ENCODE measurements around the gene KCNRG. TPM values are rescaled to one million over a fixed set of nuclear protein-coding genes. Genes with fewer than 3 reads are reported as not detected.

KCNRG gene
- total and polyA plus RNA-seq, 9 of the 15 experiments (the other 6 are each of a cell fraction or from before 2014, with no cell fraction given): 0.36 to 1.1 (median 0.53) TPM

DNA sequence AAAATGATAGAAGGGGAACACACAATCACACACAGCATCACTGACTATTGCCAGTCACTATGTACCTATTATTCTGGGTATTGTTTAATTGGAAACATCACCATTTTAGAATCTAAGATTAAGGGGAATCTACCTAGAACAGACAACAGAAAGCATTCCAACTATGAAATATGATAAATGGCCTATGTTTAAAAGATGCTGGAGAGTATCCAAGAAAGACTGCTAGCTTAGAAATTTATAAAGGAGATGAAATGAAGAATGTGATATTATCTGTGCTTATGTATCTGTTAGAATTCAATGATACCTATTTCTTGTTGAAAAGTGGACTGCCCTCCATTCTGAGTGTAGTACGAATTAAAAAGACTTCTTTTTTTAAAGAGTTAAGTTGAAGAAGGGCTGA, 50.5 kb downstream of the KCNRG start:
- Histone ChIP-seq H2AFZ (ENCODE audit: low read depth, low read length) (no peak overlapping the region), H3K27ac (ENCODE audit: extremely low read depth, low read depth, low read length) (no peak overlapping the region), H3K4me3 (no peak overlapping the region), H3K27me3 (ENCODE audit: control insufficient read depth in 2 of 2, insufficient read depth in 2 of 2, low read length in 2 of 2) (no peaks in the 10 kb centered on the region), H4K20me1 (replicated peaks; ENCODE audit: control insufficient read depth, insufficient read depth, low read length) (no peaks in the 10 kb centered on the region), H3K79me2 (ENCODE audit: control insufficient read depth, insufficient read depth, low read length) (peaks cover 78% of the 10 kb centered on the region), H3K9ac (ENCODE audit: insufficient read depth in 1 of 2, low read depth in 2 of 2, low read length in 2 of 2) (no peak overlapping the region), H3K36me3 (ENCODE audit: control insufficient read depth, insufficient read depth, low read length) (peaks cover 75% of the 10 kb centered on the region), H3K4me1 (replicated peaks in 1 of 2; ENCODE audit: control insufficient read depth in 2 of 2, insufficient read depth in 2 of 2, low read length in 2 of 2) (no peaks in the 10 kb centered on the region; a peak in 1 of 5 replicates), H3K4me2 (ENCODE audit: insufficient read depth, low read length) (no peak overlapping the region), H3K9me1 (ENCODE audit: control insufficient read depth, insufficient read depth, low read length) (no peaks in the 10 kb centered on the region), H3K9me3 (replicated peaks; ENCODE audit: control insufficient read depth, insufficient read depth, low read depth, low read length) (no peaks in the 10 kb centered on the region)
- ATAC-seq (no peak), DNase-seq (ENCODE audit: extremely low read depth in 1 of 4, low spot score in 3 of 4) (no peak), FAIRE-seq (no peak)
- 83% methylated on average over 1 of the region's 1 CpG for WGBS (ENCODE audit: insufficient coverage, low coverage, missing lambda C conversion rate)
- in situ Hi-C loops (cut with MboI): no loop called here
- BruUV-seq (replicated peaks): no TSS peak
- CTCF ChIA-PET (ENCODE audit: low intra/inter-chr PET ratio): no interaction called here
- POLR2A ChIA-PET: interaction anchor here (0.6 to 1.0 kb wide), 2 partner anchors 8 to 26 kb away, joined by 3 read pairs; no protein-coding TSS in a partner anchor
- intact Hi-C loops (cut with micrococcal nuclease): no loop called here
- TF ChIP-seq, protein P1, sequence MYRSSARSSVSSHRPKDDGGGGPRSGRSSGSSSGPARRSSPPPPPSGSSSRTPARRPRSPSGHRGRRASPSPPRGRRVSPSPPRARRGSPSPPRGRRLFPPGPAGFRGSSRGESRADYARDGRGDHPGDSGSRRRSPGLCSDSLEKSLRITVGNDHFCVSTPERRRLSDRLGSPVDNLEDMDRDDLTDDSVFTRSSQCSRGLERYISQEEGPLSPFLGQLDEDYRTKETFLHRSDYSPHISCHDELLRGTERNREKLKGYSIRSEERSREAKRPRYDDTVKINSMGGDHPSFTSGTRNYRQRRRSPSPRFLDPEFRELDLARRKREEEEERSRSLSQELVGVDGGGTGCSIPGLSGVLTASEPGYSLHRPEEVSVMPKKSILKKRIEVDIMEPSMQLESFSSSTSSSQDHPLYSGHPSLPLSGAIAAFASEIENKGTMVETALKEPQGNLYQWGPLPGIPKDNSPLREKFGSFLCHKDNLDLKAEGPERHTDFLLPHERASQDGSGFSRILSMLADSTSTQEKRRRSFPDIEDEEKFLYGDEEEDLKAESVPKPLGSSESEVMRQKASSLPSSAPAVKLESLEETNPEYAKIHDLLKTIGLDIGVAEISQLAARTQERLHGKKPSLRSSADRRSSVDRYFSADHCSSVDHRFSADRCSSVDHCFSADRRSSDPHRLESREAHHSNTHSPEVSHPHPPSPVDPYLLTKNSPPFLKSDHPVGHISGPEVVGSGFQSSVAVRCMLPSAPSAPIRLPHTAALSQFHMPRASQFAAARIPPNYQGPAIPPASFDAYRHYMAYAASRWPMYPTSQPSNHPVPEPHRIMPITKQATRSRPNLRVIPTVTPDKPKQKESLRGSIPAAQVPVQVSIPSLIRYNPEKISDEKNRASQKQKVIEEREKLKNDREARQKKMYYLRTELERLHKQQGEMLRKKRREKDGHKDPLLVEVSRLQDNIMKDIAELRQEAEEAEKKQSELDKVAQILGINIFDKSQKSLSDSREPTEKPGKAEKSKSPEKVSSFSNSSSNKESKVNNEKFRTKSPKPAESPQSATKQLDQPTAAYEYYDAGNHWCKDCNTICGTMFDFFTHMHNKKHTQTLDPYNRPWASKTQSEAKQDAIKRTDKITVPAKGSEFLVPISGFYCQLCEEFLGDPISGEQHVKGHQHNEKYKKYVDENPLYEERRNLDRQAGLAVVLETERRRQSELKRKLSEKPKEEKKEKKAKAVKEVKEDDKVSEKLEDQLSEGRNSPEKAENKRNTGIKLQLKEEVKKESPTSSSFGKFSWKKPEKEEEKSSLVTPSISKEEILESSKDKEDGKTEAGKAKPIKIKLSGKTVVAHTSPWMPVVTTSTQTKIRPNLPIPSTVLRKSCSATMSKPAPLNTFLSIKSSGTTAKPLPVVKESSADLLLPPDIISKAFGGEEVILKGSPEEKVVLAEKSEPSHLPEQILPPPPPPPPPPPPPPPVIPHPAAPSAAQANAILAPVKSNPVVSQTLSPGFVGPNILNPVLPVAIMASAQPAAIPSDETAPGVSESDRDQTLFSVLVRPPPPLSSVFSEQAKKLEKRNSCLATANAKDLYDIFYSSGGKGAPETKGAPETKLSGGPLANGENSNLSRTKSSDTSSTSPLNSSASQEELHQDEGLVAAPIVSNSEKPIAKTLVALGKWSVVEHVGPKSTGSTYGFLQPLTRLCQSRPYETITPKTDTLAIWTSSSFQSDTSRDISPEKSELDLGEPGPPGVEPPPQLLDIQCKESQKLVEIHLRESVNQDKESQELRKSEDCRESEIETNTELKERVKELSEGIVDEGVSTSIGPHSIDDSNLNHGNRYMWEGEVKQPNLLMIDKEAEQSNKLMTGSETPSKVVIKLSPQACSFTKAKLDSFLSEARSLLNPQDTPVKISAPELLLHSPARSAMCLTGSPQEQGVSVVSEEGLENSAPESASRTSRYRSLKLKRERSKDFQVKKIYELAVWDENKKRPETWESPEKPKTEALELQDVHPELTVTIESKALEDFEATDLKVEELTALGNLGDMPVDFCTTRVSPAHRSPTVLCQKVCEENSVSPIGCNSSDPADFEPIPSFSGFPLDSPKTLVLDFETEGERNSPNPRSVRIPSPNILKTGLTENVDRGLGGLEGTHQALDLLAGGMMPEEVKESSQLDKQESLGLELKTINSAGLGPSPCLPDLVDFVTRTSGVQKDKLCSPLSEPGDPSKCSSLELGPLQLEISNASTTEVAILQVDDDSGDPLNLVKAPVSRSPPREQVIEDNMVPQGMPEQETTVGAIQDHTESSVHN (IDR thresholded peaks at IDR 0.05; ENCODE audit: borderline replicate concordance in 1 of 2, low read depth in 1 of 2): no peak
- no peak for TF ChIP-seq NR3C1 (CRISPR knock-in tag; IDR thresholded peaks at IDR 0.05)
- TF ChIP-seq, protein P2, sequence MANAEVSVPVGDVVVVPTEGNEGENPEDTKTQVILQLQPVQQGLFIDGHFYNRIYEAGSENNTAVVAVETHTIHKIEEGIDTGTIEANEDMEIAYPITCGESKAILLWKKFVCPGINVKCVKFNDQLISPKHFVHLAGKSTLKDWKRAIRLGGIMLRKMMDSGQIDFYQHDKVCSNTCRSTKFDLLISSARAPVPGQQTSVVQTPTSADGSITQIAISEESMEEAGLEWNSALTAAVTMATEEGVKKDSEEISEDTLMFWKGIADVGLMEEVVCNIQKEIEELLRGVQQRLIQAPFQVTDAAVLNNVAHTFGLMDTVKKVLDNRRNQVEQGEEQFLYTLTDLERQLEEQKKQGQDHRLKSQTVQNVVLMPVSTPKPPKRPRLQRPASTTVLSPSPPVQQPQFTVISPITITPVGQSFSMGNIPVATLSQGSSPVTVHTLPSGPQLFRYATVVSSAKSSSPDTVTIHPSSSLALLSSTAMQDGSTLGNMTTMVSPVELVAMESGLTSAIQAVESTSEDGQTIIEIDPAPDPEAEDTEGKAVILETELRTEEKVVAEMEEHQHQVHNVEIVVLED (CRISPR knock-in tag; IDR thresholded peaks at IDR 0.05): no peak
- no peak for TF ChIP-seq HDAC3 (IDR thresholded peaks at IDR 0.05; ENCODE audit: borderline replicate concordance, partially characterized antibody)
- TF ChIP-seq, protein P3, sequence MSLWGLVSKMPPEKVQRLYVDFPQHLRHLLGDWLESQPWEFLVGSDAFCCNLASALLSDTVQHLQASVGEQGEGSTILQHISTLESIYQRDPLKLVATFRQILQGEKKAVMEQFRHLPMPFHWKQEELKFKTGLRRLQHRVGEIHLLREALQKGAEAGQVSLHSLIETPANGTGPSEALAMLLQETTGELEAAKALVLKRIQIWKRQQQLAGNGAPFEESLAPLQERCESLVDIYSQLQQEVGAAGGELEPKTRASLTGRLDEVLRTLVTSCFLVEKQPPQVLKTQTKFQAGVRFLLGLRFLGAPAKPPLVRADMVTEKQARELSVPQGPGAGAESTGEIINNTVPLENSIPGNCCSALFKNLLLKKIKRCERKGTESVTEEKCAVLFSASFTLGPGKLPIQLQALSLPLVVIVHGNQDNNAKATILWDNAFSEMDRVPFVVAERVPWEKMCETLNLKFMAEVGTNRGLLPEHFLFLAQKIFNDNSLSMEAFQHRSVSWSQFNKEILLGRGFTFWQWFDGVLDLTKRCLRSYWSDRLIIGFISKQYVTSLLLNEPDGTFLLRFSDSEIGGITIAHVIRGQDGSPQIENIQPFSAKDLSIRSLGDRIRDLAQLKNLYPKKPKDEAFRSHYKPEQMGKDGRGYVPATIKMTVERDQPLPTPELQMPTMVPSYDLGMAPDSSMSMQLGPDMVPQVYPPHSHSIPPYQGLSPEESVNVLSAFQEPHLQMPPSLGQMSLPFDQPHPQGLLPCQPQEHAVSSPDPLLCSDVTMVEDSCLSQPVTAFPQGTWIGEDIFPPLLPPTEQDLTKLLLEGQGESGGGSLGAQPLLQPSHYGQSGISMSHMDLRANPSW (CRISPR knock-in tag; IDR thresholded peaks at IDR 0.05): no peak
